COLO829 (cell line): ENCODE results near the gene STIM2.
"Not testable (repeated sequence)": the region's sequence is repeated elsewhere in the genome, so short reads cannot be mapped to it uniquely, and the experiment has no call there.

ENCODE experiments used
- DNase-seq: peaks from one replicate; pipeline ENCODE4 v3.0.0; 2012; ENCODE audit warnings: low spot score

Gene STIM2

GRCh38 chr4:26860157-26860921, at the start of gene STIM2:
TSS of gene STIM2 (plus strand) at chr4:26860841.
- peak; percentile 74 for DNase-seq

- not testable (repeated sequence) for DNase-seq
Measured at GRCh38 chr4:26811571-26811970, 49.1 kb upstream of the STIM2 start.

- DNase-seq: peak; percentile 77
Measured at GRCh38 chr4:26812049-26812714, 48.5 kb upstream of the STIM2 start.

GRCh38 chr4:26813698-26814097, 46.9 kb upstream of the STIM2 start:
- DNase-seq: no peak

GRCh38 chr4:26815199-26815598, 45.4 kb upstream of the STIM2 start:
- DNase-seq: no peak

GRCh38 chr4:26815706-26816105, 44.9 kb upstream of the STIM2 start:
- peak; percentile 77 for DNase-seq

DNA sequence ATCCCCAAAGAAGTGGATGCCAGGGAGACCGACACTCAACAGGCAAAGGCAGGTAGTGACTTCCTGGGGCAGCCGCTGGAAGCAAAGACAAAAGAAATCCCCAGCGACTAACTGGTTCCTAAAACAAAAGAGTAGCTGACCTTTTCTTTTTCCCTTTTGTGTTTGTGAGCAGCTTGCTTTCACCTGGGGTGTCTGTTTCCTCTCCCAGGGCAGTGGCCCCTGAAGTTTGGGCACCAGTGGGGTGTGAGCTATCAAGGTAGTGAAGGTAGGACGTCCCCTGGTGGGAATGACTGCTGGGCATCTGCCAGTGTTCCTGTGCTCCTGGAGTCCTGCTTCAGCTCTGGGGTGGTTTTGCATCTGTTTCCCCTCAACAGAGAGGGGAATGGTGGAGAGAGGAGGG, 41.6 kb upstream of the STIM2 start:
- no peak for DNase-seq

GRCh38 chr4:26819478-26820095, 41.1 kb upstream of the STIM2 start:
- DNase-seq: no peak

GRCh38 chr4:26820346-26820745, 40.3 kb upstream of the STIM2 start:
- DNase-seq: no peak

DNA sequence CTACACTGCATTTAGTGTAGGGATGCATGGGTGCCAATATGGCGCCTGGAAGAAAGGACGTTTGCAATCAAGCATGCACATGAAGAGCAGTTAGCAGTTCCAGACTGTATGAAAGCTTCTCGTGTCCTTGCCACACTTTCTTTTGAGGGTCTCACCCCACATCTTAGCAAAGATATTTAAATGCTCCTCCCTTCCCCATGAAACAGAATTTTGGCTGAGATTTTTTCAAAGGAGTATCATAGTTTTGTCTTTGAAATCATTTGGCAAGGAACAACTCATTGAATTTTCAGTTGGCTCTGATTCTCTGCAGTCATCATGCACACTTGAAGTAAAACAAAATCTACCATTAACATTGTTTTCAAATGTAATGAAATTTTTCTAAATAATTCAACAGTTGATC, 39.6 kb upstream of the STIM2 start:
- no peak for DNase-seq

- no peak for DNase-seq
Measured at GRCh38 chr4:26821677-26822503, 38.8 kb upstream of the STIM2 start.

- DNase-seq: no peak
Measured at GRCh38 chr4:26822546-26822945, 38.1 kb upstream of the STIM2 start.

DNA sequence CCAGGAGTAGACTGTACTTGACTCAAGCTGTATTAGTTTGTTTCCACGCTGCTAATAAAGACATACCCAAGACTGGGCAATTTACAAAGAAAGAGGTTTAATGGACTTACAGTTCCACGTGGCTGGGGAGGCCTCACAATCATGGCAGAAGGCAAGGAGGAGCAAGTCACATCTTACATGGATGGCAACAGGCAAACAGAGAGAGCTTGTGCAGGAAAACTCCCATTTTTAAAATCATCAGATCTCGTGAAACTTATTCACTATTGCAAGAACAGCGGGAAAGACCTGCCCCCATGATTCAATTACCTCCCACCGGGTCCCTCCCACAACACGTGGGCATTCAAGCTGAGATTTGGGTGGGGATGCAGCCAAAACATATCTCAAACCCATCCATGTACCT, 37.7 kb upstream of the STIM2 start:
- not testable (repeated sequence) for DNase-seq

- no peak for DNase-seq
Measured at GRCh38 chr4:26823583-26823982, 37.1 kb upstream of the STIM2 start.

GRCh38 chr4:26824667-26825066, 36.0 kb upstream of the STIM2 start:
- no peak for DNase-seq

- no peak for DNase-seq
Measured at GRCh38 chr4:26826721-26827120, 33.9 kb upstream of the STIM2 start.

DNA sequence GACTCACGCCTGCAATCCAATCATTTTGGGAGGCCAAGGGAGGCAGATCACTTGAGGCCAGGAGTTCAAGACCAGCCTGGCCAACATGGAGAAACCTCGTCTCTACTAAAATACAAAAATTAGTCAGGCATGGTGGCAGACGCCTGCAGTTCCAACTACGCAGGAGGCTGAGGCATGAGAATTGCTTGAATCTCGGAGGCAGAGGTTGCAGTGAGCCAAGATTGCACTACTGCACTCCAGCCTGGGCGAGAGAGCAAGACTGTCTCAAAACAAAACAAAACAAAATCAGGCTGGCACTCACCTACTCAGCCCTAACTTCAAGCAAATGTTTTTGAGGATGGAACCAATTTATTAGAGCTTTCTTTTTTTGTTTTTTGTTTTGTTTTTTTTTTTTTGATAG, 33.3 kb upstream of the STIM2 start:
- not testable (repeated sequence) for DNase-seq

GRCh38 chr4:26827798-26828197, 32.8 kb upstream of the STIM2 start:
- no peak for DNase-seq

DNA sequence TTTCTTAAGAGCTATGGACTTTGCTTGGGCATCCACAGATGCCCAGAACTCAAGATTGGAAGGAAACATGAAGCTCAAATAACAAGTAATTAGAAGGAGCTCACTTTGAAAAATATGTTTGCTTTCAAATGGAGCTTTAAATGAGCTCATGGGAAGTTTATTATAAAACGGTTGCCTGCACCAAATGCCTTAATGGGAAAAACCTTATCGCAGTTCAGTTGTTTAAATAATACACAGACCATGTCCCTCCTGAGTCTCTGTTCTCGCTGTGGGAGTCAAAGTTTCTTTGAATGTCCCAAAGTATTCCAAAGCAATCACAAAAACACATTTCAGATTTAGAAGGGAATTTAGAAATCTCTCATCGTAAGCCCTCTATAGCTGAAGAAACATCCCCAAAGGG, 31.6 kb upstream of the STIM2 start:
- DNase-seq: no peak

GRCh38 chr4:26830033-26830432, 30.6 kb upstream of the STIM2 start:
- no peak for DNase-seq

GRCh38 chr4:26830701-26831100, 29.9 kb upstream of the STIM2 start:
- DNase-seq: no peak

DNA sequence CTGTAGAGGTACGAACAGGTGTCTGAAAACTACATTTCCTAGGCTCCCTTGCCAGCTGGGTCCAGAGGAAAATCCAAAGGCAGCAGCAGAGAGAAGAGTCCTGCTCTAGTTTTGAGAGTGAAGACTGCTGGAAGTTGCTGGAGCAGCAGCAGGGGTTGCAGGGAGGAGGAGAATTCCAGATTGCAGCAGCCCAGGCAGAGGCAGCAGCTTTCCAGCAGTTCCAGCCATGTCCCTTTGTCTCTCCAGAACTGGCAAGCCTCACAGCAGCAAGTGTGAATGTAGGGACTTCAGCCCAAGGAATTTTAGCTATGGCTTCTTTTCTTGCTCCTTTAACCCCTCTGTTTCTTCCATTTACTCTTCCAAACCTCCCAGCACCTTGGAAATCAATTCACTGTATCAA, 24.1 kb upstream of the STIM2 start:
- no peak for DNase-seq
